Ureter (tissue), 1 donor: ENCODE results near the gene RPS2. TPM values are rescaled to one million over a fixed set of nuclear protein-coding genes. Genes with fewer than 3 reads are reported as not detected.
A peak's percentile ranks its signal among the peaks of the same experiment; 100 is the strongest.

Source experiments
- DNase-seq: peaks from one replicate; pipeline ENCODE4 v3.0.0-alpha.2; 2020; ENCODE audit warnings: low spot score
- total RNA-seq: library from RNA; stranded (reverse); gene quantifications from one replicate; pipeline ENCODE4 v1.2.4, GENCODE V29; 2023
- donor health status: DM: yes; HTN: yes; CAD: no.

The RPS2 gene
- total RNA-seq, 1 donor from 2014 or later: 2,737 TPM

- no peak for DNase-seq
These were observed 45.2 kb downstream of the RPS2 start for GRCh38 chr16:1919327-1919998.

DNA sequence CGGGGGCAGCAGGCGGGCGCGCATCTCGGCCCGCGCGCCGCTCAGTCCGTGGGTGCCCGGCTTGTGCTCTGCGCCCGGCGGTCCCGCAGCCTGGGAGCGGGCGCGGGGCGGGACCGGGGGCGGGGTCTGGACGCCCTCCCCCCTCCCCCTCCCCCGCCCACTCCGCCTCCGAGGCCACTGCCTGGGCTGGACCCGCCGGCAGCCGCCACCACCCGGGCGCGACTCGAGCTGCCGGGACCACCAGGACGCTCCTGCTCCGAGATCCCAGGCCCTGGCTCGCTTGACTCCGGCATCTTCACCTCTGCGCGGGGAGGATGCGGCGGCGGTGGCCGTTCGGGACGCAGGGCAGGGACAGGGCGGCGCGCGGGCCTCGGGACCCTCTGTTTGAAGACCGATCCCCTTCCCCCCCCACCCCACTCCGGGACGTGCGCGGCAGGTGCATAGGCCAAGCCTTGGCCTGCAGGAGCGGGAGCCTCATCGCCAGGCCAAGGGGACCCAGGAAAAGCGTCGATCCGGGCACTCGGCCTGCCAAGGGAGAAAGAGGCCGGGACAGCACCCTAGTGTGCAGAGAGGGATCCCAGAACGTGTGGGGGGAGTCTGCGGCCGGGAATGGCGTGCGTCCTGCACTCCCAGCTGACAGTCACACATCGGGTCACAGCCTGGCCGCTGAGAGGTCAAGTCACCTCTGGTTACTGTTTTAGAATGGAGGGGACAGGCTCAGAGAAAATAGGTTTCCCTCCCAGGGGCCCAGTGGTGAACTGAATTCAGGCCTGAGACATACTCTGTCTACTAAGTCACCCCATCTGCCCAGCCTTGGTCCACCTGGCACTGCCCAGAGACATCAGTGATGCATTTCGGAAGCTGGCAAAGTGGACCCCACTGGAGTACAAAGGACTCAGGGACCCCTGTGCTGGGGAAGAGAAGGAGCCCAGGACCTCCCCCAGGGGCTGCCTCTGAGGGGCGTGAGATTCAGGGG, 46.0 kb downstream of the RPS2 start, which contains the start of gene HS3ST6:
Gene HS3ST6, minus strand, starts transcription at position 65 of the 976 bp plus-strand sequence. CDS start 92 bp downstream, outside the sequence.
- no peak for DNase-seq

GRCh38 chr16:1917665-1918350, 46.8 kb downstream of the RPS2 start:
- DNase-seq: no peak

DNA sequence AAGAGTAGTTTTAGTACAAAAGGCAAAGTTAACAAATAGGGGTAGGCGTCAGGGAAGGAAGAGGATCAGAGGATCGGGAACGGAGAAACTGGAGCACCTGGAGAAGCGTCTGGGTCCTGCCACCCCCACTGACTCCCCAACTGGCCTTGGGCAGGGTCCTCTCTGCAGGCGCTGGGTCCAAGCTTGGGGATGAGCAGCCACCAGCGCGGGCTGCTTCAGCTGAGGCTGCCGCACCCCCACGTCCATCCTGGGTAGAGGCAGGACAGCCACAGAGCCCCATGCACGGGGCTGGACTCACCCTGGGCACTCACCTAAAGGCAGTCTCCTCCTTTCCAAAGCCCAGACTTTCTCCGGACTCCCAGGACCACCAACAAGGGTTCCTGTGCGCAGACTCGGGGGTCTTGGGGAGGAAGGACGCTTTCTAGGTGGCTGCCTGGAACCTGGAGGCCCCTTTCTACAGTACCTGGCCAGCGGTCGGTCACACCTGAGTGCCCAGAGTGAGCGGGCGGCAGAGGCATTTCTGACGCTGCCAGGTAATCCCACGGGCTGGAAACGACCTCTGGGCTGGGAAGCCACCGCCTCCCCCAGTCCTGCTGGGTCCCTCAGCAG, 47.5 kb downstream of the RPS2 start:
- no peak for DNase-seq

GRCh38 chr16:1916640-1916990, 48.0 kb downstream of the RPS2 start:
- DNase-seq: no peak

GRCh38 chr16:1915732-1916639, 48.6 kb downstream of the RPS2 start:
- DNase-seq: no peak

- DNase-seq: no peak
These were observed 49.6 kb downstream of the RPS2 start for GRCh38 chr16:1914988-1915387.

GRCh38 chr16:1914084-1914608, 50.5 kb downstream of the RPS2 start:
- no peak for DNase-seq

DNA sequence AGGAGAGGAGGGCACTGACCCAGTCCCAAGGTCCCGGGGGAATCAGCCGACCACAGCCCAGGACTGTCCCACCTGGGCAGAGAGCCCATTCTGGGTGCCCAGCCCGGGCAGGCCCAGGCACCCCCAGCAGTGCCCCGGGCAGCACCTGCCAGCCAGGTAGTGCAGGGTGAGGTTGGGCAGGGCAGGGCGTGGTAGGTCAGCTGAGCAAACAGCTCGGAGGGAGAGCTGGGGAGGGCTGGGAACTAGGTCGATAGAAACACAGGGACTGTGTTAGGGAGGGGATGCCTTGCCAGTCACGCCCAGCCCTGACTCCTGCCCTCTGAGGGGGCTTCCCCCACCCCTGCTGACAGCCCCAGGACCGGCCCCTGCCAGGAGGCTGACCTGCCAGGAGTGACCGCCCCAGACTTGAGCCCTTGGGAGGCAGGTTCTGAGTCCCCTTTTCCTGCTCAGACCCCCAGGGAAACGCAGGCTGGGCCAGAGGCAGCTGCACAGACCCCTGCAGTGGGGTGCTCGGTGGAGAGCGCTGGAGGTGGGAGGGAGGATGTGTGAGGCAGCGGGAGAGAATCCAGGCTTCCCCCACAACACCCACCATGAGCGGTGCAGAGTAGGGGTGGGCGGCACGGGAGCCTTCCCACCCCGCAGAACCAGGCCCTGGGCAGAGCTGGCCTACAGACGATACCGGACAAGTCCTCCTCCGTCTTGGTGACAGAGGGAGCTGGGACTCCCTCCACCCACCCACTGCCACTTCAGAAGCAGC, 51.1 kb downstream of the RPS2 start:
- peak; percentile 84 for DNase-seq

DNA sequence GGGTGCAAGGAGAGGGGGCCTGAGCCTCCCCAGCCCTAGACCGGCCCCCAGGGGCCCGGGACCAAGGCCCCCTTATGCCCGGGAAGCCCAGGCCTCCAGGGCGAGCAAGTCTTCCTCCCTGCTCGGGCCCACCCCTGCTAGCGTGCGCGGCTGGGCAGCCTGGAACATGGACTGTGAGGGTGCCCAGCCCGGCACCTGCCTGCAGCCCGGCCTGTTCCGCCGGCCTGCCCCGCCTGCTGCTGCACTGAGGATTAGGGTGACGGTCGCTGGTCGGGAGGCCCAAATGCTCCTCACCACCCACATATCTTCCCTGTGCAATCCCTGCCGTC, 52.4 kb downstream of the RPS2 start:
- DNase-seq: no peak

Other genes starting within 250 kb of the RPS2 start
- gene NME3, start 193.3 kb downstream of the RPS2 start, total RNA-seq: 79.7 TPM
- 49.7 TPM for gene EME2, start 192.0 kb downstream of the RPS2 start, total RNA-seq
- 78.6 TPM for gene MRPS34, start 191.7 kb downstream of the RPS2 start, total RNA-seq
- gene SPSB3, start 182.3 kb downstream of the RPS2 start, total RNA-seq: 39.2 TPM
- gene NUBP2, start 181.9 kb downstream of the RPS2 start, total RNA-seq: 48.9 TPM
- not detected for gene IGFALS, start 171.1 kb downstream of the RPS2 start, total RNA-seq
- gene HAGH, start 138.0 kb downstream of the RPS2 start, total RNA-seq: 37.5 TPM
- 29.3 TPM for gene FAHD1, start 137.6 kb downstream of the RPS2 start, total RNA-seq
- not detected for gene MEIOB, start 92.7 kb downstream of the RPS2 start, total RNA-seq
- 12.9 TPM for gene HS3ST6, start 46.4 kb downstream of the RPS2 start, total RNA-seq
- 27.2 TPM for gene MSRB1, start 21.6 kb downstream of the RPS2 start, total RNA-seq
- gene RPL3L, start 10.1 kb downstream of the RPS2 start, total RNA-seq: not detected
- 97.5 TPM for gene NDUFB10, start 5.3 kb downstream of the RPS2 start, total RNA-seq
- gene RNF151, start 2.0 kb upstream of the RPS2 start, total RNA-seq: not detected
- gene TBL3, start 7.2 kb upstream of the RPS2 start, total RNA-seq: 37.0 TPM
- gene NOXO1, start 16.6 kb upstream of the RPS2 start, total RNA-seq: 0.65 TPM
- gene GFER, start 19.4 kb upstream of the RPS2 start, total RNA-seq: 16.5 TPM
- gene SYNGR3, start 25.1 kb upstream of the RPS2 start, total RNA-seq: 0.86 TPM
- 46.4 TPM for gene ZNF598, start 45.0 kb upstream of the RPS2 start, total RNA-seq
- gene NPW, start 55.0 kb upstream of the RPS2 start, total RNA-seq: not detected
- 106 TPM for gene NHERF2, start 62.1 kb upstream of the RPS2 start, total RNA-seq
- gene NTHL1, start 83.0 kb upstream of the RPS2 start, total RNA-seq: 11.8 TPM
- gene TSC2, start 83.2 kb upstream of the RPS2 start, total RNA-seq: 178 TPM
- 165 TPM for gene PKD1, start 171.1 kb upstream of the RPS2 start, total RNA-seq
- 0.83 TPM for gene RAB26, start 183.8 kb upstream of the RPS2 start, total RNA-seq
- gene TRAF7, start 191.0 kb upstream of the RPS2 start, total RNA-seq: 76.2 TPM
- gene CASKIN1, start 231.8 kb upstream of the RPS2 start, total RNA-seq: 0.05 TPM
- 37.0 TPM for gene MLST8, start 240.6 kb upstream of the RPS2 start, total RNA-seq
- 7.4 TPM for gene BRICD5, start 246.0 kb upstream of the RPS2 start, total RNA-seq